Rectal smooth muscle tissue (tissue), 1 donor: ENCODE data around the gene ALDH18A1.
A peak's percentile ranks its signal among the peaks of the same experiment; 100 is the strongest.

Source experiments
- H3K27ac ChIP-seq: one replicate; pipeline ENCODE4 v1.7.0; 2013; ENCODE audit warnings: low read depth, low read length, inconsistent platforms
- H3K27me3 ChIP-seq: one replicate; pipeline ENCODE4 v1.7.0; 2013; ENCODE audit warnings: low read length; ENCODE audit not compliant: control insufficient read depth, insufficient read depth
- H3K36me3 ChIP-seq: one replicate; pipeline ENCODE4 v1.7.0; 2013; ENCODE audit warnings: low read length; ENCODE audit not compliant: control insufficient read depth, insufficient read depth
- H3K4me1 ChIP-seq: one replicate; pipeline ENCODE4 v1.7.0; 2013; ENCODE audit warnings: low read length; ENCODE audit not compliant: control insufficient read depth, insufficient read depth
- H3K4me3 ChIP-seq: one replicate; pipeline ENCODE4 v1.7.0; 2013; ENCODE audit warnings: low read length
- H3K9ac ChIP-seq: one replicate; pipeline ENCODE4 v1.7.0; 2013; ENCODE audit warnings: low read length

The ALDH18A1 gene

DNA sequence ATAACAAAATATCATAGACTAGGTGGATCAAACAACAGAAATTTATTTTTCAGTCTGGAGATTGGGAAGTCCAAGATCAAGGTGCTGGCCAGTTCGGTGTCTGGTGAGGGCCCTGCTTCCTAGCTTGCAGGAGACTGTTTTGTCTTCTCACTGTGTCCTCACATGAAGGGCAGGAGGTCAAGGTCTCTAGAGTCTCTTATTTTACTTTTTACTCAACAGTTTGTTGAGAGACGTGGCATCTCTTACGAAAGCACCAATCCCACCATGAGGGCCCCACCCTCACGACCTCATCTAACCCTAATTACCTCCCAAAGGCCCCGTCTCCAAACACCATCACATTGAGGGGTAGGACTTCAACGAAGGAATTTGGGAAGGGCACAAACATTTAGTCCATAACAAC, 54.1 kb downstream of the ALDH18A1 start:
- peaks cover 41% of the 10 kb centered on the region for H3K4me1 ChIP-seq
- H3K27ac ChIP-seq = peak overlapping the region; percentile 11
- no peaks in the 10 kb centered on the region for H3K27me3 ChIP-seq
- H3K9ac ChIP-seq = no peak overlapping the region
- H3K4me3 ChIP-seq = no peak overlapping the region
- H3K36me3 ChIP-seq = no peaks in the 10 kb centered on the region

DNA sequence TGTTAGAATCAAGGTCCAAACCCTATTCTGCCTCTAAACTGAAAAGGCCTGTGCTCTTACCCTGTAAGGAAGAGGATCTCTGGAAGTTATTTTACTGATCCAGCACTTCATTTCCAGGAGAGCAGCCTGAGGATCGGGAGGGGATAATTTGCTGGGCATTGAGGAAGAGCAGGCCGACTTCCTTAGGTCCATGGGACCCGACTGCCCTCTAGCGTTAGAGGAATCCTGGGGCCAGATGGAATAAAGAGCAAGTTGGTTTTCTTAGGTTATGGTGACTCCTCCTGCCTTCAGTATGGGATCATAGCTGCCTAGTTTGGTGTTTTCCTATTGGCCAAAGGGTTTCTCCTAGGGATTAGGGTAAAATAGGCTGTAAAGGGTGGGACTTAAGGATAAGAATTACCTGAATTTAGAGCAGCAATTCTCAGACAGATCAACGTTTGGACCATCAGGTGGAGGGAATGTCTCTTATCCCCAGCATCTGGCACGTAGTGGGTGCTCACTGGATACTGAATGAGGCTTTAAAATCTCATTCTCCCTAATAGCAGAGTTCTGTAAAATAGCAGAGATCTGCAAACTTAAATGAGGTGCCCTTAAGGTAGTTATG, 55.3 kb downstream of the ALDH18A1 start:
- Histone ChIP-seq H3K4me1 (peaks cover 31% of the 10 kb centered on the region), H3K27me3 (no peaks in the 10 kb centered on the region), H3K27ac (peak overlapping the region; percentile 74), H3K9ac (no peak overlapping the region), H3K4me3 (no peak overlapping the region), H3K36me3 (no peaks in the 10 kb centered on the region)

DNA sequence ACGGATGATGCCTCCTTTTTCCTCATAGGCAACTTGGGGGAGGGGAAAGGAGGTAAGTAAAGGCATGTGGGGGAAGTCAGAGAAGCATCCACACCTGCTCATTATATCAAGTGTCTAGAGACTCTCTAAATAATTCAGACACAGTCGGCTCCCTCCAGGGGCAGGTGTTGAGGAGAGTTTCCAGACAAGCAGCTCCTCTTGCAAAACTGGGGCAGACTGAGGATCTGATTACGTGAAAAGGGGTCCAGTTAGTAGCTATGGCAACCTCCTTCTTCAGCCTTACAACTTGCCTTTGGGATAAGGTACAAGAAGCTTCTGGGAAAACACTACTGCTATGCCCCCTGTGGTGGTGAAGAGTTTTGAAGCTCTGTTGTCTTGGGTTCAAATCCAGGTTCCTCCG, 56.4 kb downstream of the ALDH18A1 start:
- H3K9ac ChIP-seq = no peak overlapping the region
- H3K27ac ChIP-seq = peak overlapping the region; percentile 74

DNA sequence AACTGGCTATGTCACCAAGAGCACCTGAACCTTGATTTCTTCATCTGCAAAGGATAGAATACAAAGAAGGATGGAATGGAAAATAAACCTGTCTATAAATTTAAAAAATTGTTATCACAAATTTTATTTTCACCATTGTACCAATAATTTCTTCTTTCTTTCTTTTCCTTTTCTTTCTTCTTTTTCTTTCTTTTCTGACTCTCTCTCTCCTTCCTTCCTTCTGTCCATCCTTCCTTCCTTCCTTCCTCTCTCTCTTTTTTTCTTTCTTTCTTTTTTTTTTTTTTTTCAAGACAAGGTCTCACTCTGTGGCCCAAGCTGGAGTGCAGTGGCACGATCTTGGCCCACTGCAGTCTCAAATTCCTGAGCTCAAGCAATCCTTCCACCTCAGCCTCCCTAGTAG, 58.7 kb downstream of the ALDH18A1 start:
- H3K27ac ChIP-seq = no peak overlapping the region
- H3K36me3 ChIP-seq = no peaks in the 10 kb centered on the region
- H3K27me3 ChIP-seq = no peaks in the 10 kb centered on the region
- H3K4me3 ChIP-seq = no peak overlapping the region
- H3K9ac ChIP-seq = no peak overlapping the region
- H3K4me1 ChIP-seq = peaks cover 11% of the 10 kb centered on the region

More for the DNA sequence above, 56.4 kb downstream of the ALDH18A1 start:
- H3K27me3 ChIP-seq = no peaks in the 10 kb centered on the region
- H3K4me3 ChIP-seq = no peak overlapping the region
- peaks cover 21% of the 10 kb centered on the region for H3K4me1 ChIP-seq
- no peaks in the 10 kb centered on the region for H3K36me3 ChIP-seq

DNA sequence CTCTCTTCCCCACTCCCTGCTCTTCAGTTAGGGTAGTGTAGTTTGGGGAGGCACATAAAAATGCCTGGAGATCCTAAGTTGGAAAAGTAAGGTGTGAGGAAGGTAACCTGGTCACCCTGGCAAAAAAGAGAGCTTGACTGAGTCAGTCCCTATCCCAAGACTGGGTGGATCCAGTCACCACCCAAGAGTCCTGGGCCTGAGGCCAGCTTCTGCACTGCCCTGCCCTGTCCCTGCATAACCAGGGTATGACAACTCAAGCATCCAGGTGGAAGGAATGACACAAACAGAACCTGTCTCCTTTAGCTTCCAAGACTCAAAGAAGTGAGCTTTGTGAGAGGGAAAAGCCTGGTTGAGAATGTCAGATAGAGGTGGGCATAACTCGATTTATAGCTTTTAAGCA, 68.5 kb downstream of the ALDH18A1 start:
- H3K36me3 ChIP-seq = no peaks in the 10 kb centered on the region
- no peaks in the 10 kb centered on the region for H3K27me3 ChIP-seq
- no peak overlapping the region for H3K9ac ChIP-seq
- no peaks in the 10 kb centered on the region for H3K4me1 ChIP-seq
- H3K4me3 ChIP-seq = no peak overlapping the region
- no peak overlapping the region for H3K27ac ChIP-seq

DNA sequence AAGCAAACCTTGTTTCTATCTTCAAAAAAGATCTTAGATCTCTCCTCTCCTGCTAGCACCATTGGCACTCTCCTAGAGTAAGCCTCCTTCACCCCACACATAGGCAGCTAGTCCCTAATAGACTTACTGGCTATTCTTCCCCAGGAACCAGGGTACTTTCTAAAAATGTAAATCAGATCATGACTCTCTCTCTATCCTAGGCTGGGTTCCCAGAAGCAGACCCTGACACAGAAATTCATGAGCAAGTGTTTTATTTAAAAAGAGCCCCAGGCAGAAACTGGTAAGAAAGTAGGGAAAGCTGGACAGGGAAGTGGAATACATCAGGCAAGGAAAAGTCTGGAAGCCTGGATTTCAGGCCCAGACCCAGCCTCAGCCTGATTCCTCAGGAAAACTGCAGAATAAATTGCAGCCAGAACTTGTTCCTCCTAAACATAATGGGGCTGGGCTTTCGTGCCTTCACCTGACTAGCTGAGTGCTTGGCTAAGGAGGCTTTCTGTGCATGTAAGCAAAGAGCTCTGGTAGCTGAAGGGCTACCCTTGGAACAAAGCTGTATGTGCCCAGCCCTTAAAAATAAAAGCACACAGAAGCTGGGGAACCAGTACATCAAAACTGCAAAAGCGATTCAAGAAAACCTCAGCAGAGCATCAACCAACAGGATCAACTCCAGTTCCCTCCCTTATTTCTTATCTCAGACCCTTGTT, 76.5 kb downstream of the ALDH18A1 start:
- Histone ChIP-seq H3K9ac (no peak overlapping the region), H3K27ac (no peak overlapping the region), H3K27me3 (no peaks in the 10 kb centered on the region), H3K36me3 (no peaks in the 10 kb centered on the region), H3K4me1 (no peaks in the 10 kb centered on the region), H3K4me3 (no peak overlapping the region)

DNA sequence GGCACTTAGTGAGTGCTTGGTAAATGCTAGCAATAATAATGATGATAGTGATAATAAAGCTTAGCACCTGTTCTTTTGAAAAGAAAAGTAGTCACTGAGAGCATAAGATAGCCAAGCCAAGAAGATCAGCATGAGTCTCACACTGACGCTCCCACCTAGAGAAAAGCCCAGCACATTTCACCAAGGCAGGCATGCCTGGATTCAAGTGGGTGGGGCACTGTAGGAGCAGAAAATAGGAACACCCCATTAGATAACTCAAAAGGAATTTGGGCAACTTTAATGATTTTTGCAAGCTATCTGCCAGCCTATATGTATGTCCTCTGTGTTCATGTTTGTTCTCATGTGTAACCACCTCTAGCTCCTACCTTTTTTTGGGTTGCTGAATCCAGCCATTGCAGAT, 77.2 kb downstream of the ALDH18A1 start:
- no peaks in the 10 kb centered on the region for H3K27me3 ChIP-seq
- no peak overlapping the region for H3K4me3 ChIP-seq
- H3K4me1 ChIP-seq = no peaks in the 10 kb centered on the region
- no peak overlapping the region for H3K27ac ChIP-seq
- H3K9ac ChIP-seq = no peak overlapping the region
- H3K36me3 ChIP-seq = no peaks in the 10 kb centered on the region

DNA sequence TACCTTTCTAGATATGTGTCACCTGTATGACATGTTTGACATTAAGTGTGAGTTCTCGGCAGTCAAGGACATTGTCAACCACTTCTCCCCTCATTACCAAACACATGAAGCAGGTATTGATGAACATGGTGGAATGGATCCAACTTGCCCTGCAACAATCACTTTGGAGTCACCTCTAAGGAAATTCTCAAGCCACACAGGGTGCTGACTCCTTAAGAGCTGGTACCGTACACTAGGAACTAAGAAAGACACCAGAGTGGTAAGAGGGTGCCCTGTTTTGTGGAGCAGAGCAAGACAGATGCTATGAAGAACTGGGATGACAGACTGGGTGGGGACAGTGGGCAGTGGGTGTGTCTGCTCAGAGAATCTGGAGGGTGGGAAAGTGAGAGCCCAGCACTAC, 77.9 kb downstream of the ALDH18A1 start:
- no peaks in the 10 kb centered on the region for H3K27me3 ChIP-seq
- no peak overlapping the region for H3K27ac ChIP-seq
- H3K36me3 ChIP-seq = no peaks in the 10 kb centered on the region
- H3K4me3 ChIP-seq = no peak overlapping the region
- H3K4me1 ChIP-seq = no peaks in the 10 kb centered on the region
- no peak overlapping the region for H3K9ac ChIP-seq

DNA sequence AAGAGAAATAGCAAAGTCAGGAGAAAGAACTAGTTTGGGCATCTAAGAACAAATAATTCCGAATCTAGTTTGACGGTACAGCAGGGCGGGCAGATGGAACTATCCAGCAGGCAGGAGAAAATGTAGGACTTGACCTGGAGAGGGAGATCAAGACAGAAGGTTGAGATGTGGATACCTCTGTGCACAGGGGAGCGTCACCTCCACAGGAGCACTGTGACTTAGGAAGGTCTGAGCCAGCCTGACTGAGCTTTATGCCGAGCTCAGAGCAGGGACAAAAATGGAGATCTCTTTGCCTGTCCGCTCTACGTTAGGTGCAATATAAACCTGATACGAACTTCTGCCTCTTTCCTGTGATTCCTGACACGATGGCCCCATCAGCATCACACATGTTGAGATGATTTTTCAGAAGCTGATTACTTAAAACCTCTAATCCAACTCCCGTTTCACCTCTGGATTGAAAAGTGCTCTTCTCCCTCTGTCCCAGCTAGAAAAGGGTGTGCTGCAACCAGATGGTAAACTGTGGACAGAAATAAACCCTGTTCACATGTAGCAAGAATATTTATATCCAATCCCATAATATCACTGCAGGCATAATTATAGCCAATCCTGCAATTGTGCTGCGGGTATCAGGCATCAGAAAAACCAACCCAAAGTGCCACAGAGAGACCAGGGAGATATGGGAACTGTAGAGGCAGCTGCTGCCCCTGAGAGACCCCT, 81.7 kb downstream of the ALDH18A1 start:
- H3K4me3 ChIP-seq = no peak overlapping the region
- no peak overlapping the region for H3K27ac ChIP-seq
- no peaks in the 10 kb centered on the region for H3K4me1 ChIP-seq
- H3K27me3 ChIP-seq = no peaks in the 10 kb centered on the region
- no peak overlapping the region for H3K9ac ChIP-seq
- no peaks in the 10 kb centered on the region for H3K36me3 ChIP-seq

DNA sequence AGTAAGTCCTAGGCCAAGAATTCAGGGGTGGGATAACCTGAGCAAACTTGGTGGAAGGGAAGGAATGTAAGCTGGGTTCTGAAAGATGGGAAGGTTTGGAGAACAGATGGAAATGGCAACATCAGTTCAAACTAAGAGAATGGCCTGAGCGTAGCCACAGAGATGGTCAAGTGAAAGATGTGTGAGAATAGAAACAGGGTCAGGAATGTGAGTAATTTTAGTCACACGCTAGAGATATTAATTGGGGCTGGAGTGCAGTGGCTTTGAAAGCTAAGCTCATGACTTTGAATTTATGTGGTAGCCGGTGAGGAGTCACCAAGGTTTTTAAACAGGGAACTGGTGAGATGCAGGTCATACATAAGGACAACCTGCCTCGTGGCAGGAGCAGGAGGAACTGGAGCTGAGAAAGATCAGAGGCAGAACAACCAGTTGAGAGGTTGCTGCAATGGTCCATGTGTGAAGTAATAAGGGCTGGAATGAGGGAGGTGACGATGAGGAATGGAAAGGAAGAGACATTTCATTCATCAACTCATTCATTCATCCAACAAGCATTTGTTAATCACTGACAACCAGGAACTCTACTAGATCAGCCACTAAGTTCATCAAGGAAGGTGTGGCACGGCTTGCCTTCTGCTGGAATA, 82.4 kb downstream of the ALDH18A1 start:
- Histone ChIP-seq H3K27me3 (no peaks in the 10 kb centered on the region), H3K27ac (no peak overlapping the region), H3K9ac (no peak overlapping the region), H3K4me3 (no peak overlapping the region), H3K36me3 (no peaks in the 10 kb centered on the region), H3K4me1 (no peaks in the 10 kb centered on the region)

DNA sequence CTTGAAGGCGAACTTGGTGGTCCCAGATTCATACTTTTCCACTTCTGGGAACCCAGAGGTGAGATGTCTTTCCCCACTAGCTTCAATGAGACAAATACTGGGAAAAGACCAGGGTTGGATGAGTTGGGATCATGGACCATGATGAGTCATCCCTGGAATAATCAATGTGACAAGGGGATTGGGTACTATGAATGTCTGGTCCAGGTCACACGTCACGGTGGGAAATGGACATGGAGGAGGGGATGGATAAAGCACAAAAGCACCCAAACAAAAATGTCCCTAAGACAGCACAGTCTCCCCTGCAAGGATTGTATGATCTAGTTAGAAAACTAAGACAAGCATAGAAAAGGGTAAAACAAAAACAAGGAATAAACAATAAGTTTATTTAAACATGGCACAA, 83.0 kb downstream of the ALDH18A1 start:
- H3K36me3 ChIP-seq = no peaks in the 10 kb centered on the region
- no peak overlapping the region for H3K4me3 ChIP-seq
- no peak overlapping the region for H3K27ac ChIP-seq

DNA sequence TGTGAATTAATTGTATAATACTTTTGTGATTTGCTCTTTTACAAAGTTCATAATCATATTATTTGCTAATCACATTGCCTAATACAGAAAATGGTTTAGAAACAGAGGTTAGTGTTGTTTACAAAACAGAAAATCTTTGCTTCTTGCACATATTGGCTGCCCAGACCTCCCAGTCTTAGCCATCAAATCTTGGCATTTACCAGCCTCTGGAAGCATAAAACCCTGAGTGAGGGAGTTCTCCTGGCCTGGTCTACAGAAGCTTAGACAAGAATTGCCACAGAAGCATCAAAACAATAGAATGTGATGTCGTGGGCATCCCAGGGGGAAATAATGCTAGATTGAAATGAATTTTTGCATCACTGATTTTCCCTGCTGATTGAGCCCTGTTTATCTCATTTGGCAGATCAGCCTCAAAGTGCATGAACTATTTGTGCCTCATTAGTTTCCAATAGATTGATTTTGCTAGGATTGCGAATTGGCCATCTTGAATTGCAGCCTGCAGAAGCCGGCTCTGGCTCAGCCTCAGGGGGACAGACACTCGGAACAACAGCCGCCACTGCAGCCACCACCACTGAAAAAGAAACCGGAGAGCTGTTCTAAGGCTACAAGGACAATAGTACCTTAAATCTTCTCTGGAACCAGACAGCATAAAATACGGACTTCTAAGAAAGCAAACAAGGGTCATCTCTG, 84.2 kb downstream of the ALDH18A1 start:
- H3K27ac ChIP-seq = no peak overlapping the region
- no peak overlapping the region for H3K9ac ChIP-seq
- no peaks in the 10 kb centered on the region for H3K27me3 ChIP-seq
- H3K4me3 ChIP-seq = no peak overlapping the region
- H3K4me1 ChIP-seq = peaks cover 7% of the 10 kb centered on the region
- no peaks in the 10 kb centered on the region for H3K36me3 ChIP-seq

More for the DNA sequence above, 83.0 kb downstream of the ALDH18A1 start:
- no peaks in the 10 kb centered on the region for H3K4me1 ChIP-seq
- H3K27me3 ChIP-seq = no peaks in the 10 kb centered on the region
- no peak overlapping the region for H3K9ac ChIP-seq
